GM19239 (cell line): ENCODE data around the gene SLC6A17.

Source experiments
- DNase-seq: peaks from one replicate; pipeline ENCODE4 v3.0.0; 2011; ENCODE audit warnings: low spot score; ENCODE audit not compliant: insufficient read length
- FAIRE-seq: peaks from 2 replicates; lab custom pipeline; 2011; peaks lifted over from hg19 to GRCh38; lab: Jason Lieb, UNC

The SLC6A17 gene

GRCh38 chr1:110134050-110134595 is 16.2 kb upstream of the SLC6A17 start:
- DNase-seq (no peak), FAIRE-seq (no peak)

GRCh38 chr1:110135246-110135645 is 15.0 kb upstream of the SLC6A17 start:
- DNase-seq: no peak
- FAIRE-seq: no peak

DNA sequence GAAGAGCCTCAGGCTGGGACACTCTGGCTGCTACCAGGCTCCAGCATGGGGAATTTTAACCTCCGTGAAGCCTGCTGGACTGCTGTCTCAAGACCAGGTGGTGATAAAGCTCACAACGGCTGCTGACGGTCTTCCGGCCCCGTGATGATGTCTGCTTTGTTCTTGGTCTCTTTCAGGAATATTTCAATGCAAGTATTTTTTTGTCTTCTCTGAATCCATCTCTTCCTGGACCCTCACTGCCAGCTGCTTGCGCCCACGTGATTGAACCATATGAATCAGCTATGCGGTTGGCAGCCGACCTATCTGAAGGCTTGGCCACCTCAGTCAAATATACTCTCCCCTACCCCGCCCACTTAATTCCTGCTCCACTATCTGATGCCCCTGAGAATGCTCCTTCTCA is 14.6 kb upstream of the SLC6A17 start:
- DNase-seq (no peak), FAIRE-seq (no peak)

GRCh38 chr1:110136911-110137310 is 13.4 kb upstream of the SLC6A17 start:
- DNase-seq (no peak), FAIRE-seq (no peak)

DNA sequence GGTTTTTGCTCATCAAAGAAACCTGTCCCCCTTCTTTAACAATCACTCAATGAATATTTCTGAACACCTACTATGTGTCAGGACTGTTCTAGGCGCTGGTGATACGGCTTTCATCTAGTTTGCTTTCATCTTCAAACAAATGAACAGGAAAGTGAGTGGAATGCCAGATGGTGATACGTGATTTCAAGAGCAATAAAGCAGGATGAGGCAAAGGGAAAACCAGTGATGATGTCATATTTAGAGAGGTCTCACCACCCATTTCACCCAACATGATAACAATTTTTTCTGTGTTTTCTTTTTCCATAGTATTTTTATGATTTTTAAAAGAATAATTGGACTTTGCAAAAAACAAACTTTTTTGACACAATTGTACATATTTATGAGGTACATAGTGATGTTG is 11.3 kb upstream of the SLC6A17 start:
- no peak for DNase-seq
- no peak for FAIRE-seq

GRCh38 chr1:110144366-110144765 is 5.9 kb upstream of the SLC6A17 start:
- no peak for FAIRE-seq
- no peak for DNase-seq

DNA sequence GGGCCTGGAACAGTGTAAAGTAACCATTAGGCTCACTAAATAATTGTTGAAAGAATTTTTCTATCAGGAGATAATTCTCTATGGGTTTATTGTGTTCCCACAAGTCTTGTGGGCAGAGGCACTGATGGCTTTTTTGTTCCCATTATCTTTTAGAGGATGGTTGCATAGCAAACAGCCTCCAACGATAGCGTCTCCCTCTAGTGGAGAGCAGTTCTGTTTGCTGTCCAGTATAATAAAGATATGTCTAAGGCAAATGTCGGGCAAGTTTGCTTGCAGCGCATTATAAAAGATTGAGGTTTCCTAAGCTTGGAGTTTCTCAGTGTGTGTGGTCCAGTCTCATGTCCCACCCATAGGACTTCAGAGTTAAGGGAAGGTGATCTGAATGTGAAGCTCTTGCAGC is 1.3 kb upstream of the SLC6A17 start:
- DNase-seq: no peak
- FAIRE-seq: no peak

GRCh38 chr1:110151175-110151669 is 928 bp downstream of the SLC6A17 start:
- no peak for DNase-seq
- FAIRE-seq: no peak

DNA sequence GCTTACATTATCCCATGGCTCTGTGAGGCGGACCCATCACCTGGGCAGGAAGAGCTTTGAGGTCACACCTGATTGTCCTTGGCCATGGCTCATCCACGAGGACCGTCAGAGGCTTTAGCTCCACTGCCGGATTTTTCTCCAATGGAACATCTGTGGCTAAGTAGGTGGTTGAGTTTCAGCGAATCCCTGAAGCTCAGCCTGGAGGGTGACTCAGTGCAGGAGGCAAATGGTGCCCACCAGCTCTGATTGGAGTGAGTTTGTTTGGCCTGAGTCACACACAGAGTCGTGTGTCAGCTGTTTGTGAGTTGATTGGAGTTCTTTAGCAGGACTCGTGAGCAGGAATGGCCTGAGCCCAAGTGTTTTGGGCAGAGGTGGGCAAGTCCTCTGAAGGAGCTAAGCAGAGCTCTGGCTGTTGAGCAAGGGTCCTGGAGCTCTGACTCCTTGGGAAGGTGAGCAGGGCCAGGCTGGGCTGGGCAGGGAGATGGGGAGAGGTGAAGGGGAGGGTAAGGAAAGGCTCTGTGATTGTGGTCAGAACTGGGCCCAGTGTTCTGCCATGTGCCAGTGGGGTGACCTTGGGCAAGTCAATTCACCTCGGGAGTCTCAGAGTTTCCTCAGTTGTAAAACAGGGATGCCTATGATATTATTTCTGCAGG is 2.0 kb downstream of the SLC6A17 start:
- FAIRE-seq (no peak), DNase-seq (no peak)

DNA sequence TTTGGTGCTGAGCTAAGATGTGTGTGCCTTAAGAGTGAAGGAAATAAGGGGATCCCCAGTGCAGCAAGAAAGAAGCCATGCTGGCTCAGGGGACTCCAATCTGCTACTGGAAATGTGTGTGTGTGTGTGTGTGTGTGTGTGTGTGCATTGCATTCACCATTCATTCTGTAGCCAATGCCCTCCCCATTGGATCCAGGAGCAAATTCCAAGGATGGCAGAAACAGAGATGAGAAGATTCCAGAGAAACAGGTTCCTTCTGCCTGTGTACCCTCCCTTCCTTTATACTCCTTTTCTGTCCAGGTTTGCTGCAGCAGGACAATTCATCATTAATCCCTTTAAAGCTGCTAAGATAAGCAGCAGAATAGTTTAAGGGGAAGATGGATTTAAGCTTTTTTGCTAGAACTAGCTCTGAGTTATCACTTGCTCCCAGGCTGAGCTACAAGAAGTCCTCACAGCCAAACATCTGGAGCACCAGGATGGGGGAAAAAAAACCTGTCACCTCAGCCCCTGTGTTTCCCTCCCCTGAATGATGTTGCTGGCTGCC is 3.2 kb downstream of the SLC6A17 start:
- FAIRE-seq (no peak), DNase-seq (no peak)

GRCh38 chr1:110155878-110156522 is 5.7 kb downstream of the SLC6A17 start:
- no peak for FAIRE-seq

GRCh38 chr1:110158261-110158660 is 8.0 kb downstream of the SLC6A17 start:
- no peak for FAIRE-seq
- no peak for DNase-seq

More at GRCh38 chr1:110155878-110156522, 5.7 kb downstream of the SLC6A17 start:
- DNase-seq: peak; percentile 46

GRCh38 chr1:110159168-110159567 is 8.9 kb downstream of the SLC6A17 start:
- FAIRE-seq: no peak
- DNase-seq: no peak

DNA sequence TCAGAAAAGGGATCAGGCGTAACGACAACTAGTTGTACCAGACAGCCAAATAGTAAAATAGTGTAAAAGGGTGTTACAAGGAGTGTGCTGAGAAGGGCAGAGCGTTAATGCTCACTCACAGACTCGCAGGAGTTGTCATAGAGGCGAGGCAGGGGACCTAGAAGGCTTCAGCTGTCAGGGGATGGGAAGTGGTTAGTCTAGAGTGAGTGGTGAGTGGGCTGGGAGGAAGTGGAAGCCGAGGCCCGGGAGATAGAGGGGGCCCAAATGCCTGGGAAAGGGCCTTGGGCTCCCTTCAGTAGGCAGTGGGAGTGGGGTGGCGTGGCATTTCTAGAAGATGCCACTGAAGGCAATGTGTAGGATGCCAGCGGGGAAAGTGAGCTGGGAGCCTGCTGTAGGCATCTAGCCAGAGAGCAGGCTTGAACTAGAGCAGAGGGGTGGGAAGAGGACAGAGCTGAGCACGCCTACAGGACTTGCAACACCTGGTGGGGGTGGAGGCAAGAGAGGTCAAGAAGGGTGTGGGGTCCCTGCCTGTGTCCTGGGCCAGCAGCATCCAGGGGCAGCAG is 10.3 kb downstream of the SLC6A17 start:
- FAIRE-seq: no peak
- DNase-seq: no peak

DNA sequence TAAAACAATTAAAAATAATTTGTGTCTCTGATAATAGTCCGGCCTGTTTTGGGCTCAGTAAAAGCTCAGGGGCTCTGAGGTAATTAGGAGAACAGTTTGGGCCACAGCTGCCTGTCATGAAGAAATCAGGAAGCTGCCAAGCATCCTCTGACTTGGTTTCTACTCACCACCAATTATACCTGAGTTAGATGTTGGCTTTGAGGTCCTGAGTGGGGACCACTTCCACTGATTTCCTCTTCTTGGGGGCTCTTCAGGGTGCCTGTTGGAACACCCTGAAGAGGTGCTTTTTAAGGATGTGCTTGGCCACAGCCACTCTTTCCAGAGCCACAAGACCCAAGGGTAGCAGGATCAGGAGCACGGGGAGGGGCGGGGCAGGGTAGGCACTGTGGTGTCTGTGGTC is 10.9 kb downstream of the SLC6A17 start:
- FAIRE-seq (no peak), DNase-seq (no peak)

GRCh38 chr1:110161849-110162248 is 11.6 kb downstream of the SLC6A17 start:
- FAIRE-seq (no peak), DNase-seq (no peak)

DNA sequence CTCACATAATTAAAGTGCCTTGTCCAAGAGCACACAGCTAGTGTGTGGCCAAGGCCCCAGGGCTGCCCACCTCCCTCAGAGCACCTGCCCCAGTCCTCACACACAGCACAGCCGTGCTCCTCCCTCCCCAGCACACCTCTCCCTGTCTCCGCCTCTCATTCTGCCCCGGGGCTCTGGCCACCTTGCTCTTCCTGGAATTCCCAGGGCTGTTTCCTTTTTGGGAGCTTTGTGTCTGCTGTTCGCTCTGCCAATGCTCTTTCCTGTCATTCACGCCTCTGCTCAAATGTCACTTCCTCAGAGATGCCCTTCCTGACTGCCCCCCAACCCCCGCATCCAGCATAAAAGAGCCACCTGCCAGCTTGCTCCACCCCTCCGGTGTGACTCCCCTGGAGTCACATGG is 13.3 kb downstream of the SLC6A17 start:
- DNase-seq (no peak), FAIRE-seq (no peak)

DNA sequence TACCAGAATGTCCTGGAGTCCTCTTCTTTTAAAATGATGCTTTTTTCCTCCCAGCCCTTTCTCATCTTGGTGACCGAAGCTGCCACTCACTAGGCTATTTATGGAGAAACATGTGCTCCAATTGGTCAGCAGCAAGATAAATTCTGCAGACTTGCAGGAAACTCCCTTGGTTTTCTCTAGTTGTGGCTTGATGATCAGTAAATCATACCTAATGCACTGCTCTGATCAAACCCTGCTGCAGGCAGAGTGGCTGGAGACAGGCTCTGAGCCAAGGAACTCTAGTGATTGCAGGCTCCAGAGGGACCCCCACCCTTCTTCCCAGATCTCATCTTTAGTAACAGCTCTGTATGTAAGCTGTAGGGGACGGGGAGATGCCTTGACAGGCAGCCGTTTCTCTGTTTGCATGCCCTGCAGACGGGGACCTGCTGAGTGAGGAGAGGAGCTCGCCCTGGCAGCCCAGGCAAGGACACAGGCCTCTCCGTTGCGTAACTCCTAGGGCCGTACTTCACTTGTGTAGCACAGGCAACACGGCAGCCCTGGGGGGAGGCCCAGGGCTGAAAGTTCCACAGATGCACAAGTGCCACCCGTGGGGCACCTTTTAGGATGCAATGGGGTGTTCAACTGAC is 14.5 kb downstream of the SLC6A17 start:
- DNase-seq (no peak), FAIRE-seq (no peak)

GRCh38 chr1:110165761-110166231 is 15.5 kb downstream of the SLC6A17 start:
- no peak for FAIRE-seq

GRCh38 chr1:110166861-110167260 is 16.6 kb downstream of the SLC6A17 start:
- FAIRE-seq: no peak

More at GRCh38 chr1:110165761-110166231, 15.5 kb downstream of the SLC6A17 start:
- no peak for DNase-seq

More at GRCh38 chr1:110166861-110167260, 16.6 kb downstream of the SLC6A17 start:
- no peak for DNase-seq
